ENCODE measurements around the gene PRX.
"Not testable (repeated sequence)": the region's sequence is repeated elsewhere in the genome, so short reads cannot be mapped to it uniquely, and the experiment has no call there.

Gene PRX

DNA sequence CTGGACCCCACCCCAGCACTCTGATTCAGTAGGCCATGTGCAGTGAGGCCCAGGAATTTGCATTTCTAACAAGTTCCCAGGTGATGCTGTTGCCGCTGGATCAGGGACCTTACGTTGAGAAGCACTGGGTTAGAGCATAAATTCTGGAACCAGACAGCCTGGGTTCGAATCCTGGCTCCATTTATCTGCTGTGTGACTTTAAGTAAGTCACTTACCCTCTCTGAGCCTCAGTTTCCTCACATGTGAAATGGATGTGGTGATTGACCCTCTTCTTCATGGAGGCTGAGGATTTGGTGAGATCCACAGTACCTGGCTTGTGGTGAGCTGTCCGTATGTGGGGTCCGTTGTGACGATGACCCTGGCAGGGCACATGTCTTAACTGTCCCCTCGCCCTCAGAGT lies 39.1 kb downstream of the PRX start:
- H3K27ac Mint-ChIP-seq: no peak overlapping the region
- H3K36me3 Mint-ChIP-seq (ENCODE audit: low read depth): peaks cover 45% of the 10 kb centered on the region
- H3K4me3 Mint-ChIP-seq: no peak overlapping the region
- H3K9me3 Mint-ChIP-seq: no peaks in the 10 kb centered on the region
- no peaks in the 10 kb centered on the region for H3K27me3 Mint-ChIP-seq (ENCODE audit: low read depth, poor library complexity)
- TF ChIP-seq, protein P1, sequence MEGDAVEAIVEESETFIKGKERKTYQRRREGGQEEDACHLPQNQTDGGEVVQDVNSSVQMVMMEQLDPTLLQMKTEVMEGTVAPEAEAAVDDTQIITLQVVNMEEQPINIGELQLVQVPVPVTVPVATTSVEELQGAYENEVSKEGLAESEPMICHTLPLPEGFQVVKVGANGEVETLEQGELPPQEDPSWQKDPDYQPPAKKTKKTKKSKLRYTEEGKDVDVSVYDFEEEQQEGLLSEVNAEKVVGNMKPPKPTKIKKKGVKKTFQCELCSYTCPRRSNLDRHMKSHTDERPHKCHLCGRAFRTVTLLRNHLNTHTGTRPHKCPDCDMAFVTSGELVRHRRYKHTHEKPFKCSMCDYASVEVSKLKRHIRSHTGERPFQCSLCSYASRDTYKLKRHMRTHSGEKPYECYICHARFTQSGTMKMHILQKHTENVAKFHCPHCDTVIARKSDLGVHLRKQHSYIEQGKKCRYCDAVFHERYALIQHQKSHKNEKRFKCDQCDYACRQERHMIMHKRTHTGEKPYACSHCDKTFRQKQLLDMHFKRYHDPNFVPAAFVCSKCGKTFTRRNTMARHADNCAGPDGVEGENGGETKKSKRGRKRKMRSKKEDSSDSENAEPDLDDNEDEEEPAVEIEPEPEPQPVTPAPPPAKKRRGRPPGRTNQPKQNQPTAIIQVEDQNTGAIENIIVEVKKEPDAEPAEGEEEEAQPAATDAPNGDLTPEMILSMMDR (IDR thresholded peaks at IDR 0.05): no peak
- H3K4me1 Mint-ChIP-seq: peaks cover 5% of the 10 kb centered on the region
- DNase-seq: no peak

DNA sequence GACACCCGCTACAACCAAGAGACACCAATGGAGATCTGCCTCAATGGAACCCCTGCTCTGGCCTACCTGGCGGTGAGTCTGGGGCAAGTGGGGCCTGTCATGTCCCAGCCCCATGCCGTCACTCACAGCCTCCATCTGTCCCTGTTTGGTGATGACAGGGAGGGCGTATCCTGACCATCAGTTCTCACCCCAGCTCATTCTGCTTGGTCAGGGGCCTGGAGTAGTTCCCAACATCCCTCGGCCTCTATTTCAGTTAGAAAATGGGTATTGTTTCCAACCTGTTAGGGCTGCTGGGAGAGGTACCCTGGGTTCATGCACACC lies 41.4 kb downstream of the PRX start:
- Mint-ChIP-seq H3K9me3 (no peaks in the 10 kb centered on the region), H3K4me1 (peaks cover 18% of the 10 kb centered on the region), H3K27ac (no peak overlapping the region), H3K4me3 (no peak overlapping the region), H3K36me3 (ENCODE audit: low read depth) (peaks cover 45% of the 10 kb centered on the region), H3K27me3 (ENCODE audit: low read depth, poor library complexity) (no peaks in the 10 kb centered on the region)
- DNase-seq: no peak
- TF ChIP-seq, protein P1 (IDR thresholded peaks at IDR 0.05): no peak

DNA sequence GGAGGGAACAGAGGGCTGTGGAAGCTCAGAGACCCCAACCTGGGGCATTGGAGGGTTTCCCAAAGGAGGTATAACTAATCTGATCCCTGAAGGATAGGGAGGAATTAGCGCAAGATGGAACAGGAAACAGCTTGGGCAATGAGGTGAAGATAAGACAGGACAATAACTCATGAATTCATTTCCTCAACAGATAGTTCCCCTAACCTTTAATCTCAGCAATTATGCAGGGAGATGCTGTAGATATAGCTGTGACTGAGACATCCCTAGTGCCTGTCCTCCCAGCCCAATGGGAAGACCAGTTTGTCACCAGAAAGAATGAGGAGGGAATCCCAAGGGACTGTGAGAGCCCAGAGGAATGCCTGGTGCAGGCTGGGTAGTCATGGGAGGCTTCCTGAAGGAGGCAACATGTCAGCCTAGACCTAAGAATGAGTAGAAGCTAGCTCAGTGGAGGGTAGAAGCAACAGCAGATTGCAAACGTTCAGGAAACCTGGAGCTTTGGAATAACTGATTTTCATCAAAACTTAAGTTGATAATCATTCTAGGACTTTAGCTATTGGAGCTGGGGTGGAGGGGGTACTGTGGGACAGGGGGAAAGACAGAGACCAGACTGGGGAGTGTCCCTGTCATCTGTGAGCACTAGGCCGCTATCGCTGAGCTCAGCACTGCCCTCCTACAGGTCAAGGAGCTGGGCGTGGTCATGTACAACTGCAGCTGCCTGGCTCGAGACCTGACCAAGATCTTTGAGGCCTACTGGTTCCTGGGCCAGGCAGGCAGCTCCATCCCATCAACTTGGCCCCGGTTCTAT lies 42.0 kb downstream of the PRX start:
- Mint-ChIP-seq H3K36me3 (ENCODE audit: low read depth) (peaks cover 45% of the 10 kb centered on the region), H3K4me3 (no peak overlapping the region), H3K27me3 (ENCODE audit: low read depth, poor library complexity) (no peaks in the 10 kb centered on the region), H3K4me1 (peaks cover 24% of the 10 kb centered on the region), H3K27ac (no peak overlapping the region), H3K9me3 (no peaks in the 10 kb centered on the region)
- no peak for DNase-seq
- TF ChIP-seq, protein P1 (IDR thresholded peaks at IDR 0.05): no peak

DNA sequence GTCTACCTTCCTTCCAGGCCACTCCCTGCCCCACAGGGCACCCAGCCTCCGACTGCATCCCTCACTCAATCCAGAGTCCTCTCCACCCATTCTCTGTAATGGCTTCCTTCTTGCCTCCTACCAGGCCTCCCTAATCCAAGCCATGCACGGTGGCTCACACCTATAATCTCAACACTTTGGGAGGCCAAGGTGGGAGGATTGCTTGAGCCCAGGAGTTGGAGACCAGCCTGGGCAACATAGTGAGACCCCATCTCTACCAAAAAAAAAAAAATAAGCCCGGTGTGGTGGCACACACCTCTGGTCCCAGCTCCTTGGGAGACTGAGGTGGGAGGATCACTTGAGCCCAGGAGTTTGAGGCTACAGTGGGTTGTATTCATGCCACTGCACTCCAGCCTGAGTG lies 42.9 kb downstream of the PRX start:
- peaks cover 32% of the 10 kb centered on the region for H3K4me1 Mint-ChIP-seq

DNA sequence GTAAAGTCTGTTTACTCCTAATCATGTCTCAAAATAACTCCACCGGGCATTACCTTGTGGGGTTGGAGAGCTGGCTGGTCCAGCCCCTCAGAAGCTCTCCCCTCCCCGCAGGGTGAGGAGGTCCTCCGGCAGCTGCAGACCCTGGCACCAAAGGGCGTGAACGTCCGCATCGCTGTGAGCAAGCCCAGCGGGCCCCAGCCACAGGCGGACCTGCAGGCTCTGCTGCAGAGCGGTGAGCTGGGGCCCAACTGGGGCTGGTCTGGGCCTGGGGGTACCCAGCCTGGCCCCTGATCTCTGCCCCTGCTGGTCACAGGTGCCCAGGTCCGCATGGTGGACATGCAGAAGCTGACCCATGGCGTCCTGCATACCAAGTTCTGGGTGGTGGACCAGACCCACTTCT lies 43.4 kb downstream of the PRX start:
- H3K36me3 Mint-ChIP-seq (ENCODE audit: low read depth): peaks cover 40% of the 10 kb centered on the region
- peaks cover 7% of the 10 kb centered on the region for H3K27me3 Mint-ChIP-seq (ENCODE audit: low read depth, poor library complexity)
- H3K4me3 Mint-ChIP-seq: no peak overlapping the region
- H3K4me1 Mint-ChIP-seq: peaks cover 35% of the 10 kb centered on the region
- no peaks in the 10 kb centered on the region for H3K9me3 Mint-ChIP-seq
- DNase-seq: no peak
- no peak overlapping the region for H3K27ac Mint-ChIP-seq
- TF ChIP-seq, protein P1 (IDR thresholded peaks at IDR 0.05): no peak

More for the DNA sequence above, 42.9 kb downstream of the PRX start:
- H3K9me3 Mint-ChIP-seq; H3K4me3 Mint-ChIP-seq; DNase-seq; H3K27ac Mint-ChIP-seq; H3K27me3 Mint-ChIP-seq (ENCODE audit: low read depth, poor library complexity): not testable (repeated sequence)
- H3K36me3 Mint-ChIP-seq (ENCODE audit: low read depth): peaks cover 44% of the 10 kb centered on the region

DNA sequence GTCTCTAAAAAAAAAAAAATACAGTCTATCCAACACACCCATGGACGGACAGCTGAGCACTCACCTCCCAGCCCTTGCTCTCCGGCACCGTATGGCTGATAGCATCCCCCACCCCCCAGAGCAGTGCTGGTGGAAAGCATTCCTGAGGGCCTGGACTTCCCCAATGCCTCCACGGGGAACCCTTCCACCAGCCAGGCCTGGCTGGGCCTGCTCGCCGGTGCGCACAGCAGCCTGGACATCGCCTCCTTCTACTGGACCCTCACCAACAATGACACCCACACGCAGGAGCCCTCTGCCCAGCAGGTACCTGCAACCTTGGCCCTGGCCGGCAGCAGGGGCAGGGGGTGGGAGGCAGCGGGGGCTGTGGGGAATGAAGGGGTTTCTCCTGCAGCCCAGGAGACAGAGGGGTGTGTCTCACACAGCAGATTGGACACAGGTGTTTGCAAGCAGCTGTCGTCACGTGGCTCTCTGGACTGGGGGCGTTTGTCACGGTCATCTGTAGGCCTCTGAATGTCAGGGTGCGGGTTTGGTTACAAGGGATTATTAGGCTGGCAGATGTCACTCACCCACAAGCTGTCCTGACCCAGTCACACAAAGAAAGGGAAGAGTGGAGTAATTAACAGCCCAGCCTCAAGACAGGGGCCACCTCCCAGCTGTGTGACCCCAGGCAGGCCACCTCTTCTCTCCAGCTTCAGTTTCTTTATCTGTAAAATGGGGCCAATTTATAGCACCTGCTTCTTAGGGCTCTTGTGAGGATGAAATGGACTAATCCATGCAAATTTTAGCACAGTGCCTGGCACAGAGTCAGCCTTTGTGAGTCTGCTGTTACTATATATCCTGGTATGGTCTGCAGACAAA lies 45.4 kb downstream of the PRX start:
- Mint-ChIP-seq H3K27ac (no peak overlapping the region), H3K4me1 (peaks cover 41% of the 10 kb centered on the region), H3K36me3 (ENCODE audit: low read depth) (peaks cover 25% of the 10 kb centered on the region), H3K4me3 (no peak overlapping the region), H3K9me3 (no peaks in the 10 kb centered on the region), H3K27me3 (ENCODE audit: low read depth, poor library complexity) (peaks cover 7% of the 10 kb centered on the region)
- TF ChIP-seq, protein P1 (IDR thresholded peaks at IDR 0.05): no peak
- no peak for DNase-seq

Measured in nephron progenitor cell (in vitro differentiated cells).